HFF-Myc (cell line): ENCODE results near the gene NPC1.
A peak's percentile ranks its signal among the peaks of the same experiment; 100 is the strongest.
"Not testable (repeated sequence)": the region's sequence is repeated elsewhere in the genome, so short reads cannot be mapped to it uniquely, and the experiment has no call there.

Experiments used
- DNase-seq: peaks from one replicate; pipeline ENCODE4 v3.0.0-alpha.2; 2011; ENCODE audit warnings: low read depth; ENCODE audit errors: extremely low read depth
- H3K4me3 ChIP-seq: replicated peaks from 2 replicates; pipeline ENCODE4 v1.5.1; 2011; ENCODE audit warnings: low read depth, mild to moderate bottlenecking, control low read depth, low read length
- TF ChIP-seq, protein P1 (sequence below): IDR thresholded peaks from 2 replicates; pipeline ENCODE4 v1.5.1; 2012; ENCODE audit warnings: mild to moderate bottlenecking, low read depth, low read length, control low read depth; ENCODE audit errors: missing control alignments

NPC1 gene

DNA sequence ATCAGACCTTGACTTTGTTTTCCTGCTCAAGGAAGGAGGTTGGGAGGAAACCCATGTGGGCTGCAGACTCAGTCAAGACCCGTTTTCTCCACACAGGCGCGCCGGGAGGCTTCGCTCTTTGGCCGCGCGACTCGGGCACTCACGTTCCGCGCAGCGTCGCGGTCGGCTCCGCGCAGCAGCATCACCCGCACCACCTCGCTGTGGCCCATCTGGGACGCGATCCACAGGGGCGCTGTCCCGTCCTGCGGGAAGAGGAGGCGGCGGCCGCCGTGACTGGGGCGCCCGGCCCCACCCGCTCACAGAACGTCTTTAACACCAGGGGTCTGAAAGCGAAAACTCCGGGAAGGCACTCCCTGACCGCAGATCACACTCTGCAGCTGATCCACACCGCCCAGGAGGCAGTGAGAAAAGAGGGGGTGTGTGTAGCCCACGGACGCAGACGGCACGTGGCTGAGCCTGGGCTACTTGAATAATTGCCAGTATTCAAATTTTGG, 33.1 kb upstream of the NPC1 start:
- peak overlapping the region; percentile 39 for H3K4me3 ChIP-seq
- DNase-seq, result no peak
- TF ChIP-seq, protein P1, sequence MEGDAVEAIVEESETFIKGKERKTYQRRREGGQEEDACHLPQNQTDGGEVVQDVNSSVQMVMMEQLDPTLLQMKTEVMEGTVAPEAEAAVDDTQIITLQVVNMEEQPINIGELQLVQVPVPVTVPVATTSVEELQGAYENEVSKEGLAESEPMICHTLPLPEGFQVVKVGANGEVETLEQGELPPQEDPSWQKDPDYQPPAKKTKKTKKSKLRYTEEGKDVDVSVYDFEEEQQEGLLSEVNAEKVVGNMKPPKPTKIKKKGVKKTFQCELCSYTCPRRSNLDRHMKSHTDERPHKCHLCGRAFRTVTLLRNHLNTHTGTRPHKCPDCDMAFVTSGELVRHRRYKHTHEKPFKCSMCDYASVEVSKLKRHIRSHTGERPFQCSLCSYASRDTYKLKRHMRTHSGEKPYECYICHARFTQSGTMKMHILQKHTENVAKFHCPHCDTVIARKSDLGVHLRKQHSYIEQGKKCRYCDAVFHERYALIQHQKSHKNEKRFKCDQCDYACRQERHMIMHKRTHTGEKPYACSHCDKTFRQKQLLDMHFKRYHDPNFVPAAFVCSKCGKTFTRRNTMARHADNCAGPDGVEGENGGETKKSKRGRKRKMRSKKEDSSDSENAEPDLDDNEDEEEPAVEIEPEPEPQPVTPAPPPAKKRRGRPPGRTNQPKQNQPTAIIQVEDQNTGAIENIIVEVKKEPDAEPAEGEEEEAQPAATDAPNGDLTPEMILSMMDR, result no peak

DNA sequence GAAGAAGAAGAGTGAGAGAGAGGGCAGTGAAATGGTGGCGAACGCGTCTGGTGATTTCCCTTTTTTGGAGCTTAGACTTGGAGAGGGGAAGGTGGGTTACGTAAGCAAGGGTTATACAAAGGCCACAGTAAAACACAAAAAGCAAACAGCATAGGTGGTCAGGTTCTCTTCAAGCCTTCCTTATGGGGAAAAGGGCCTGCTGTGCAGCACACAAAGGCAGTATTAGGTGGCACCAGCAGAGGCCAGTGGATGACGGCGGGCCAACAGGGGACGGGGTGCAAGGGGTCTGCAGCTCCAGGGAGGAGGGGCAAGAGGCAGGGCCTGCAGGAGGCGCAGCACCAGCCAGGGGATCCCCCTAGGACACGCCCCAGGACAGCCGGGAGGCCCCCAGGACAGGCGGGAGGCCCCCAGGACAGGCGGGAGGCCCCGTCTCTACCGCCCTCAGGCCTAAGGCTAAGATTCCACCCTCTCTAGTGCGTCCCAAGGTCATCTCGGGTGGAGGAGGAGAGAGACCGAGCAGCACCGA, 32.6 kb upstream of the NPC1 start:
- peak overlapping the region; percentile 39 for H3K4me3 ChIP-seq
- DNase-seq, result no peak
- TF ChIP-seq, protein P1, result no peak

DNA sequence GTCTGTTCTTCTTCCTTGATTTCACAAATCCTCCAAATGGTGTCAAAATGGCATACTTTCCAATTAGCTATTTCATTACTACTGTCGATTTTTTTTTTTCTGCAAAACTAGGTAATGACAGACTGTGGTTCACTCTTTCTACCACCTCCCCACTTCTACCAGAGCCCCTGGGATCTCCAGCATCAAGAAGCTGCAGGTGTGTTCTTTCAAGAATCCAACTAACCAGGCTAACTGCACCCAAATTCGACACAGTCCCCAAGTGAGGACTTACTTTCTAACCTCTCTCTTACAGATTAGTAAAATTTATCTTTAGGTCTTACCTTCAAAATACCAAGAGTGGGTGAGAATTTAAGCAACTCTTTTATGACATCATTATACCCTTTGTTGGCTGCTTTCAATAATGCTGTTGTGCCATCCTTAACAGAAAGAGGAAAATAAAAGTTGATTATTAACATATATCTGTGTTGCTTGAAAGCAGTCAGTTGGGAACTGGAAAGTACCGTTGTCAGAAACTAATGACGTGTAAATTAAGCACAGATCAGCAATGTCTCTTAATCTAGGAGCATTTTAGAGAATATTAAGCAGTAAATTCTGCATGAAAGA, 31.2 kb upstream of the NPC1 start:
- TF ChIP-seq, protein P1, result no peak
- no peak for DNase-seq
- no peak overlapping the region for H3K4me3 ChIP-seq

GRCh38 chr18:23616258-23616657, 30.0 kb upstream of the NPC1 start:
- TF ChIP-seq, protein P1, result no peak
- DNase-seq, result no peak

DNA sequence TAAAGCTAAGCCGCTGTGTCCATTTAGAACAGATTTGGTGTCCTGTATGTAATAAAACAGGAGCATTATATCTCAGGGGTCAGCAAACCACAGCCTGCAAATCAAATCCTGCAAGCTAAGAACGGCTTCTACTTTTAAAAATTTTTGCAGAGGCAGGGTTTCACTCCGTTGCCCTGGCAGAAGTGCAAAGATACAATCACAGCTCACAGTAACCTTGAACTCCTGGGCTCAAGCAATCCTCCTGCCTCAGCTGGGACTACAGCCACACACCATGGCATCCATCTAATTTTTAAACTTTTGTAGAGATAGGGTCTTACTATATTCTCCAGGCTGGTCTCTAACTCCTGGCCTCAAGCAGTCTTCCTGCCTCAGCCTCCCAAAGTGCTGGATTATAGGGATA, 28.6 kb upstream of the NPC1 start:
- TF ChIP-seq, protein P1, result no peak
- no peak overlapping the region for H3K4me3 ChIP-seq
- no peak for DNase-seq

More at GRCh38 chr18:23616258-23616657, 30.0 kb upstream of the NPC1 start:
- H3K4me3 ChIP-seq, result no peak overlapping the region

DNA sequence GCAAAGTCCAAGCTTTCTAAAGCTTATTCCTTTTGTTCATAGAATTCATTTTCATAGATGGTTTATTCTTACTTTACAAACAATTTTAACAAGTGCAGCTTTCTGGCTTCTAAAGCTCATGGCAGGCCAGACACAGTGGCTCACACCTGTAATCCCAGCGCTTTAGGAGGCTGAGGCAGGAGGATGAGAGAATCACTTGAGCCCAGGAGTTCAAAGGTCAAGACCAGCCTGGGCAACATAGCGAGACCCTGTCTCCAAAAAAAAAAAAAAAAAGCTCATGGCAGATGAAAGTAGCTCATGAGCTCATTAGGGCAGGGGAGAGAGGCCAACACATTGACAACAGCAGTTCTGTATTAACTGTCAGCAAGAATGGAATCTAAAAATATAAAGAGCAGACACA, 28.1 kb upstream of the NPC1 start:
- TF ChIP-seq, protein P1, result no peak
- DNase-seq, result no peak
- H3K4me3 ChIP-seq, result no peak overlapping the region

GRCh38 chr18:23613091-23613475, 26.8 kb upstream of the NPC1 start:
- not testable (repeated sequence) for H3K4me3 ChIP-seq, DNase-seq
